HCT116 (cell line): ENCODE measurements around the gene DEPDC4. TPM values are rescaled to one million over a fixed set of nuclear protein-coding genes. Genes with fewer than 3 reads are reported as not detected.

Experiments
- ATAC-seq: fragments of 200-7000 bp; cut with Tn5 transposase; 2 replicates; pipeline ENCODE4 v1.9.1; 2020; ENCODE audit warnings: mild to moderate bottlenecking, moderate library complexity
- BruUV-seq: library from RNA; stranded (reverse); fragments of 400-500 nt; replicated peaks from 2 replicates; lab custom pipeline; 2021; lab: Mats Ljungman, UMichigan
- CTCF ChIA-PET: fragments of 300-600 bp; sonication (Branson Sonifier 250); formaldehyde crosslinking; loops from one replicate; lab custom pipeline; 2021; ENCODE audit warnings: antibody characterized with exemption; lab: Charles Lee
- POLR2A ChIA-PET: fragments of 300-600, 350-600 bp; sonication (Branson Sonifier 250); formaldehyde crosslinking; loops from one replicate; lab custom pipeline; 2021; ENCODE audit warnings: antibody characterized with exemption; lab: Charles Lee
- RAD21 ChIA-PET, 2 experiments: fragments of 300-600 bp; sonication (Branson Sonifier 250); formaldehyde crosslinking; loops; one replicate each; lab custom pipeline; 2023; ENCODE audit warnings: low total read pairs in 2 of 2; ENCODE audit not compliant: uncharacterized antibody in 2 of 2, unreplicated experiment in 2 of 2, low non-redundant PET in 1 of 2; lab: Charles Lee
- DNase-seq: peaks from one replicate; pipeline ENCODE4 v3.0.0-alpha.2; 2010; ENCODE audit warnings: low read depth, low spot score
- H2AFZ ChIP-seq: fragments of 200-600 bp; shearing (Covaris generic), sonication (generic); 2 replicates; pipeline ENCODE4 v1.6.1; 2017; ENCODE audit warnings: low read depth, mixed run types, mixed read lengths, antibody characterized with exemption, low read length; ENCODE audit not compliant: poor library complexity, severe bottlenecking
- H3K27ac ChIP-seq: 2 replicates; pipeline ENCODE4 v1.5.1; 2012; ENCODE audit warnings: low read depth, low read length
- H3K27me3 ChIP-seq: fragments of 200-600 bp; sonication (generic); 2 replicates; pipeline ENCODE4 v1.6.1; 2016; ENCODE audit warnings: mixed run types, low read length, mixed read lengths; ENCODE audit not compliant: insufficient read depth
- H3K36me3 ChIP-seq, 2 experiments: fragments of 200-500 bp in 1 of 2; fragments of 200-600 bp in 1 of 2; sonication (Bioruptor generic) in 1 of 2; sonication (generic) in 1 of 2; 2 replicates each; pipeline versions ENCODE4 v1.5.1 to v1.6.1; 2014 to 2016; ENCODE audit warnings: low read length in 2 of 2, inconsistent platforms in 1 of 2, mixed read lengths in 1 of 2, mixed run types in 1 of 2; ENCODE audit not compliant: insufficient read depth in 2 of 2, control insufficient read depth in 1 of 2
- H3K4me1 ChIP-seq, 2 experiments: fragments of 200-600 bp in 1 of 2; sonication (generic) in 1 of 2; 2 replicates each; pipeline versions ENCODE4 v1.5.1 to v1.6.1; 2012 to 2017; ENCODE audit warnings: low read length in 2 of 2, inconsistent platforms in 1 of 2, mild to moderate bottlenecking in 1 of 2, mixed read lengths in 1 of 2, mixed run types in 1 of 2, moderate library complexity in 1 of 2; ENCODE audit not compliant: insufficient read depth in 2 of 2, control insufficient read depth in 1 of 2
- H3K4me2 ChIP-seq: fragments of 200-600 bp; sonication (generic); 2 replicates; pipeline ENCODE4 v1.6.1; 2017; ENCODE audit warnings: mixed run types, low read length, mixed read lengths
- H3K4me3 ChIP-seq, 2 experiments: fragments of 200-600 bp in 1 of 2; sonication (generic) in 1 of 2; replicated peaks in 1 of 2; 2 replicates each; pipeline ENCODE4 v1.5.1; 2011 to 2016; ENCODE audit warnings: low read length in 2 of 2, control low read depth in 1 of 2, low read depth in 1 of 2, mild to moderate bottlenecking in 1 of 2, mixed read lengths in 1 of 2, mixed run types in 1 of 2
- H3K79me2 ChIP-seq: fragments of 200-600 bp; sonication (generic); 2 replicates; pipeline ENCODE4 v1.6.1; 2017; ENCODE audit warnings: mild to moderate bottlenecking, mixed run types, low read length, moderate library complexity, mixed read lengths; ENCODE audit not compliant: insufficient read depth
- H3K9ac ChIP-seq: fragments of 200-600 bp; sonication (generic); 2 replicates; pipeline ENCODE4 v1.6.1; 2016; ENCODE audit warnings: low read length, mixed read lengths
- H3K9me2 ChIP-seq: fragments of 200-600 bp; sonication (generic), shearing (Covaris generic); 2 replicates; pipeline ENCODE4 v1.6.1; 2017; ENCODE audit warnings: mixed run types, mild to moderate bottlenecking, moderate library complexity; ENCODE audit not compliant: insufficient read depth
- H3K9me3 ChIP-seq, 2 experiments: fragments of 200-500 bp in 1 of 2; fragments of 200-600 bp in 1 of 2; sonication (Bioruptor generic) in 1 of 2; sonication (generic) in 1 of 2; 2 replicates each; pipeline ENCODE4 v1.6.1; 2014 to 2017; ENCODE audit warnings: low read length in 2 of 2, mixed read lengths in 2 of 2, inconsistent platforms in 1 of 2, low read depth in 1 of 2, mild to moderate bottlenecking in 1 of 2, mixed run types in 1 of 2, moderate library complexity in 1 of 2; ENCODE audit not compliant: control insufficient read depth in 1 of 2, insufficient read depth in 1 of 2
- H4K20me1 ChIP-seq: fragments of 200-600 bp; sonication (generic), shearing (Covaris generic); 2 replicates; pipeline ENCODE4 v1.6.1; 2017; ENCODE audit warnings: mixed run types, mild to moderate bottlenecking, moderate library complexity; ENCODE audit not compliant: insufficient read depth
- ELF1 ChIP-seq: IDR thresholded peaks from 2 replicates; pipeline ENCODE4 v1.6.1; 2012; ENCODE audit warnings: low read depth, borderline replicate concordance
- EZH2phosphoT487 ChIP-seq: fragments of 200-600 bp; IDR thresholded peaks from 2 replicates; pipeline ENCODE4 v1.6.1; 2018; ENCODE audit warnings: antibody characterized with exemption, borderline replicate concordance
- FOSL1 ChIP-seq: IDR thresholded peaks from 2 replicates; pipeline ENCODE4 v1.6.1; 2012; ENCODE audit warnings: low read depth
- MAX ChIP-seq: IDR thresholded peaks from 2 replicates; pipeline ENCODE4 v1.6.1; 2012
- POLR2AphosphoS5 ChIP-seq: IDR thresholded peaks from 2 replicates; pipeline ENCODE4 v1.6.1; 2011; ENCODE audit warnings: mild to moderate bottlenecking, low read depth, low read length, moderate library complexity
- RAD21 ChIP-seq: IDR thresholded peaks from 2 replicates; pipeline ENCODE4 v1.6.1; 2012; ENCODE audit warnings: low read depth, mild to moderate bottlenecking
- REST ChIP-seq: IDR thresholded peaks from 2 replicates; pipeline ENCODE4 v1.6.1; 2012; ENCODE audit warnings: low read depth
- SP1 ChIP-seq: IDR thresholded peaks from 2 replicates; pipeline ENCODE4 v1.6.1; 2012; ENCODE audit warnings: low read depth
- ZBTB33 ChIP-seq: IDR thresholded peaks from 2 replicates; pipeline ENCODE4 v1.6.1; 2011; ENCODE audit warnings: mild to moderate bottlenecking, low read length, moderate library complexity; ENCODE audit not compliant: insufficient replicate concordance; ENCODE audit errors: extremely low read depth
- intact Hi-C: fragments of 100-400 bp; cut with micrococcal nuclease; formaldehyde crosslinking; loops from 2 replicates; pipeline ENCODE4 v1.10.0; 2022
- total RNA-seq: library from RNA; stranded (reverse); gene quantifications from one replicate; pipeline ENCODE4 v1.2.1, GENCODE V29; 2021; ENCODE audit not compliant: unreplicated experiment

The DEPDC4 gene
- total RNA-seq, 1 experiment from 2014 or later: 3.4 TPM

- DNase-seq (no peak), ATAC-seq (no peak)
- no peaks in the 10 kb centered on the region for H3K4me1 ChIP-seq
- H2AFZ ChIP-seq: no peak overlapping the region
- POLR2A ChIA-PET: interaction anchor here (1.3 kb wide), 1 partner anchor 18 kb away, joined by 3 read pairs; the partner anchor contains the start of genes DEPDC4 and SCYL2
- no TSS peak for BruUV-seq
- no peaks in the 10 kb centered on the region for H3K36me3 ChIP-seq
- no peak overlapping the region for H3K9ac ChIP-seq
- H3K79me2 ChIP-seq: no peaks in the 10 kb centered on the region
- no peaks in the 10 kb centered on the region for H3K27me3 ChIP-seq
- no peaks in the 10 kb centered on the region for H4K20me1 ChIP-seq
- no peak overlapping the region for H3K4me2 ChIP-seq
- H3K9me3 ChIP-seq: no peaks in the 10 kb centered on the region
- no peak overlapping the region for H3K27ac ChIP-seq
- CTCF ChIA-PET: interaction anchor here (0.8 kb wide), 1 partner anchor 156 kb away, joined by 3 read pairs; no protein-coding TSS in a partner anchor
- H3K4me3 ChIP-seq: no peak overlapping the region
- intact Hi-C loops: no loop called here
- H3K9me2 ChIP-seq: no peaks in the 10 kb centered on the region
- RAD21 ChIA-PET: no interaction called here
- TF ChIP-seq FOSL1 (no peak), SP1 (no peak), ZBTB33 (no peak), EZH2phosphoT487 (no peak)
Observed at GRCh38 chr12:100248886-100249285, 18.0 kb downstream of the DEPDC4 start.

GRCh38 chr12:100247765-100248164 is 19.1 kb downstream of the DEPDC4 start:
- intact Hi-C loops: no loop called here
- BruUV-seq: no TSS peak
- Histone ChIP-seq H3K27me3 (no peaks in the 10 kb centered on the region), H3K36me3 (no peaks in the 10 kb centered on the region), H3K9me3 (no peaks in the 10 kb centered on the region), H3K4me1 (no peaks in the 10 kb centered on the region), H3K9ac (no peak overlapping the region), H2AFZ (no peak overlapping the region), H3K79me2 (no peaks in the 10 kb centered on the region), H3K4me3 (no peak overlapping the region), H3K9me2 (no peaks in the 10 kb centered on the region), H3K27ac (no peak overlapping the region), H4K20me1 (no peaks in the 10 kb centered on the region), H3K4me2 (no peak overlapping the region)
- CTCF ChIA-PET: no interaction called here
- POLR2A ChIA-PET: interaction anchor here (0.7 kb wide), 1 partner anchor 495 kb away, joined by 3 read pairs; no protein-coding TSS in a partner anchor
- RAD21 ChIA-PET: no interaction called here
- no peak for ATAC-seq
- DNase-seq: no peak
- TF ChIP-seq MAX: no peak
- no peak for TF ChIP-seq RAD21
- TF ChIP-seq POLR2AphosphoS5: no peak
- TF ChIP-seq ZBTB33: no peak
- TF ChIP-seq REST: no peak
- TF ChIP-seq ELF1: no peak
